ENCODE measurements around the gene PKDCC. TPM values are rescaled to one million over a fixed set of nuclear protein-coding genes. Genes with fewer than 3 reads are reported as not detected.

The PKDCC gene
- total RNA-seq, 3 donors from 2014 or later (not counting 1 experiment from before 2014, with no cell fraction given): 0.50 TPM; not detected in 2

- no peak for DNase-seq
- ATAC-seq: no peak
- Mint-ChIP-seq H3K4me1 (no peaks in the 10 kb centered on the region), H3K36me3 (peaks cover 9% of the 10 kb centered on the region), H3K27me3 (ENCODE audit: low read depth in 2 of 2) (peaks cover 9 to 10% of the 10 kb centered on the region in 2 donors), H3K27ac (no peak overlapping the region), H3K4me3 (no peak overlapping the region), H3K9me3 (peaks cover 4 to 5% of the 10 kb centered on the region in 2 donors)
- H3K4me1 ChIP-seq (ENCODE audit: control insufficient read depth, insufficient read depth, low read length): no peaks in the 10 kb centered on the region
- H3K4me3 ChIP-seq (ENCODE audit: low read length): no peak overlapping the region
- no peaks in the 10 kb centered on the region for H3K36me3 ChIP-seq (ENCODE audit: control insufficient read depth, insufficient read depth, low read length)
- H3K9me3 ChIP-seq (ENCODE audit: control insufficient read depth, insufficient read depth, low read length): peaks cover 13% of the 10 kb centered on the region
- intact Hi-C loops (cut with micrococcal nuclease): no loop called here
- no peak overlapping the region for H3K27ac ChIP-seq (ENCODE audit: low read length)
- no peak for TF ChIP-seq CTCF (IDR thresholded peaks at IDR 0.05)
- whole genome bisulfite sequencing (ENCODE audit: insufficient coverage): 93% methylated on average over 7 of the region's 9 CpGs
- no peaks in the 10 kb centered on the region for H3K27me3 ChIP-seq (ENCODE audit: control insufficient read depth, insufficient read depth, low read length)
Measured at GRCh38 chr2:41999592-42000281, 48.1 kb upstream of the PKDCC start.

GRCh38 chr2:42001711-42002201 lies 46.1 kb upstream of the PKDCC start:
- ATAC-seq (no peak), DNase-seq (no peak)
- no peaks in the 10 kb centered on the region for H3K4me1 ChIP-seq (ENCODE audit: control insufficient read depth, insufficient read depth, low read length)
- no peaks in the 10 kb centered on the region for H3K27me3 ChIP-seq (ENCODE audit: control insufficient read depth, insufficient read depth, low read length)
- no peak for TF ChIP-seq CTCF (IDR thresholded peaks at IDR 0.05)
- no peak overlapping the region for H3K27ac Mint-ChIP-seq
- no peak overlapping the region for H3K4me3 Mint-ChIP-seq
- H3K4me1 Mint-ChIP-seq: no peaks in the 10 kb centered on the region
- no peaks in the 10 kb centered on the region for H3K36me3 ChIP-seq (ENCODE audit: control insufficient read depth, insufficient read depth, low read length)
- peaks cover 17% of the 10 kb centered on the region for H3K9me3 ChIP-seq (ENCODE audit: control insufficient read depth, insufficient read depth, low read length)
- H3K9me3 Mint-ChIP-seq: peaks cover 5 to 7% of the 10 kb centered on the region in 2 donors
- no peak overlapping the region for H3K27ac ChIP-seq (ENCODE audit: low read length)
- intact Hi-C loops (cut with micrococcal nuclease): no loop called here
- H3K27me3 Mint-ChIP-seq (ENCODE audit: low read depth in 2 of 2): peaks cover 16 to 21% of the 10 kb centered on the region in 2 donors
- H3K36me3 Mint-ChIP-seq: peaks cover 9% of the 10 kb centered on the region
- WGBS (ENCODE audit: insufficient coverage): 86% methylated on average over 21 of the region's 21 CpGs
- no peak overlapping the region for H3K4me3 ChIP-seq (ENCODE audit: low read length)

- ATAC-seq (no peak), DNase-seq (no peak)
- peaks cover 5 to 7% of the 10 kb centered on the region in 2 donors for H3K9me3 Mint-ChIP-seq
- no peak for TF ChIP-seq CTCF (IDR thresholded peaks at IDR 0.05)
- Histone ChIP-seq H3K27ac (ENCODE audit: low read length) (no peak overlapping the region), H3K27me3 (ENCODE audit: control insufficient read depth, insufficient read depth, low read length) (no peaks in the 10 kb centered on the region), H3K9me3 (ENCODE audit: control insufficient read depth, insufficient read depth, low read length) (peaks cover 17% of the 10 kb centered on the region), H3K36me3 (ENCODE audit: control insufficient read depth, insufficient read depth, low read length) (no peaks in the 10 kb centered on the region), H3K4me3 (ENCODE audit: low read length) (no peak overlapping the region), H3K4me1 (ENCODE audit: control insufficient read depth, insufficient read depth, low read length) (peaks cover 19% of the 10 kb centered on the region)
- 91% methylated on average over 4 of the region's 7 CpGs for WGBS (ENCODE audit: insufficient coverage)
- intact Hi-C loops (cut with micrococcal nuclease): no loop called here
- peaks cover 9% of the 10 kb centered on the region for H3K36me3 Mint-ChIP-seq
- H3K27me3 Mint-ChIP-seq (ENCODE audit: low read depth in 2 of 2): peaks cover 10 to 30% of the 10 kb centered on the region in 2 donors
- no peak overlapping the region for H3K27ac Mint-ChIP-seq
- H3K4me3 Mint-ChIP-seq: no peak overlapping the region
- H3K4me1 Mint-ChIP-seq: peaks cover 7 to 24% of the 10 kb centered on the region in 2 donors
Measured at GRCh38 chr2:42007551-42007950, 40.3 kb upstream of the PKDCC start.
